GM03348 (cell line): Measurements from ENCODE around the gene HERC6.
"Not testable (repeated sequence)": the region's sequence is repeated elsewhere in the genome, so short reads cannot be mapped to it uniquely, and the experiment has no call there.

Experiments
- DNase-seq: peaks from one replicate; pipeline ENCODE4 v3.0.0; 2012; ENCODE audit warnings: low spot score

Gene HERC6

GRCh38 chr4:88391703-88392102 is 13.1 kb downstream of the HERC6 start:
- DNase-seq: no peak

- DNase-seq: no peak
Measured at GRCh38 chr4:88396681-88397080, 18.0 kb downstream of the HERC6 start.

GRCh38 chr4:88398381-88398780 is 19.7 kb downstream of the HERC6 start:
- DNase-seq: no peak

- DNase-seq: no peak
Measured at GRCh38 chr4:88409206-88409605, 30.6 kb downstream of the HERC6 start.

- DNase-seq: no peak
Measured at GRCh38 chr4:88409789-88410188, 31.1 kb downstream of the HERC6 start.

- DNase-seq: no peak
Measured at GRCh38 chr4:88411491-88412096, 32.9 kb downstream of the HERC6 start.

- DNase-seq: no peak
Measured at GRCh38 chr4:88413801-88414200, 35.1 kb downstream of the HERC6 start.

GRCh38 chr4:88414755-88415154 is 36.1 kb downstream of the HERC6 start:
- DNase-seq: no peak

GRCh38 chr4:88415982-88416381 is 37.3 kb downstream of the HERC6 start:
- DNase-seq: no peak

- DNase-seq: no peak
Measured at GRCh38 chr4:88418411-88418810, 39.8 kb downstream of the HERC6 start.

- no peak for DNase-seq
Measured at GRCh38 chr4:88419874-88420273, 41.2 kb downstream of the HERC6 start.

GRCh38 chr4:88420844-88421243 is 42.2 kb downstream of the HERC6 start:
- DNase-seq: no peak

- DNase-seq: no peak
Measured at GRCh38 chr4:88422403-88422802, 43.8 kb downstream of the HERC6 start.

- DNase-seq: no peak
Measured at GRCh38 chr4:88429401-88429800, 50.7 kb downstream of the HERC6 start.

- no peak for DNase-seq
Measured at GRCh38 chr4:88435987-88436693, 57.5 kb downstream of the HERC6 start.

- DNase-seq: not testable (repeated sequence)
Measured at GRCh38 chr4:88437873-88438272, 59.2 kb downstream of the HERC6 start.

GRCh38 chr4:88439161-88439760 is 60.6 kb downstream of the HERC6 start:
- no peak for DNase-seq

- no peak for DNase-seq
Measured at GRCh38 chr4:88440146-88440545, 61.5 kb downstream of the HERC6 start.

- no peak for DNase-seq
Measured at GRCh38 chr4:88441696-88442095, 63.0 kb downstream of the HERC6 start.

- DNase-seq: no peak
Measured at GRCh38 chr4:88442689-88443191, 64.1 kb downstream of the HERC6 start.

GRCh38 chr4:88443486-88443885 is 64.8 kb downstream of the HERC6 start:
- DNase-seq: no peak

- no peak for DNase-seq
Measured at GRCh38 chr4:88445252-88445651, 66.6 kb downstream of the HERC6 start.

GRCh38 chr4:88446124-88446523 is 67.5 kb downstream of the HERC6 start:
- no peak for DNase-seq
